ENCODE results near the gene LIPM.

- TF ChIP-seq CTCF (IDR thresholded peaks at IDR 0.05): no peak
- TF ChIP-seq POLR2A (IDR thresholded peaks at IDR 0.05): no peak
These were observed 39.6 kb upstream of the LIPM start for GRCh38 chr10:88762906-88763305.
